ENCODE data around the gene COX10.

The COX10 gene

GRCh38 chr17:14144508-14144907 lies 75.2 kb downstream of the COX10 start:
- H3K4me3 ChIP-seq (ENCODE audit: severe bottlenecking): no peak overlapping the region
- no peaks in the 10 kb centered on the region for H3K27me3 ChIP-seq (ENCODE audit: insufficient read depth, poor library complexity, severe bottlenecking)
- H3K9me3 ChIP-seq (ENCODE audit: severe bottlenecking): no peaks in the 10 kb centered on the region
- ATAC-seq (ENCODE audit: low read depth) (no peak), DNase-seq (ENCODE audit: low spot score) (no peak)
- TF ChIP-seq CTCF (IDR thresholded peaks at IDR 0.05; ENCODE audit: poor library complexity, severe bottlenecking): no peak
- no peak overlapping the region for H3K27ac ChIP-seq (ENCODE audit: poor library complexity, severe bottlenecking)
- H3K4me1 ChIP-seq (ENCODE audit: insufficient read depth, poor library complexity, severe bottlenecking): no peaks in the 10 kb centered on the region
- no peaks in the 10 kb centered on the region for H3K36me3 ChIP-seq (ENCODE audit: low read depth)

GRCh38 chr17:14149751-14150150 lies 80.4 kb downstream of the COX10 start:
- Histone ChIP-seq H3K27ac (ENCODE audit: poor library complexity, severe bottlenecking) (no peak overlapping the region), H3K4me1 (ENCODE audit: insufficient read depth, poor library complexity, severe bottlenecking) (no peaks in the 10 kb centered on the region), H3K4me3 (ENCODE audit: severe bottlenecking) (no peak overlapping the region), H3K9me3 (ENCODE audit: severe bottlenecking) (no peaks in the 10 kb centered on the region), H3K27me3 (ENCODE audit: insufficient read depth, poor library complexity, severe bottlenecking) (no peaks in the 10 kb centered on the region), H3K36me3 (ENCODE audit: low read depth) (no peaks in the 10 kb centered on the region)
- no peak for TF ChIP-seq CTCF (IDR thresholded peaks at IDR 0.05; ENCODE audit: poor library complexity, severe bottlenecking)
- no peak for DNase-seq (ENCODE audit: low spot score)
- ATAC-seq (ENCODE audit: low read depth): no peak

- no peak overlapping the region for H3K4me3 ChIP-seq (ENCODE audit: severe bottlenecking)
- no peak for TF ChIP-seq CTCF (IDR thresholded peaks at IDR 0.05; ENCODE audit: poor library complexity, severe bottlenecking)
- DNase-seq (ENCODE audit: low spot score) (no peak), ATAC-seq (ENCODE audit: low read depth) (no peak)
- H3K4me1 ChIP-seq (ENCODE audit: insufficient read depth, poor library complexity, severe bottlenecking): no peaks in the 10 kb centered on the region
- H3K27me3 ChIP-seq (ENCODE audit: insufficient read depth, poor library complexity, severe bottlenecking): no peaks in the 10 kb centered on the region
- no peak overlapping the region for H3K27ac ChIP-seq (ENCODE audit: poor library complexity, severe bottlenecking)
- H3K36me3 ChIP-seq (ENCODE audit: low read depth): no peaks in the 10 kb centered on the region
- H3K9me3 ChIP-seq (ENCODE audit: severe bottlenecking): no peaks in the 10 kb centered on the region
Observed at GRCh38 chr17:14150619-14151018, 81.3 kb downstream of the COX10 start.

GRCh38 chr17:14152721-14153120 lies 83.4 kb downstream of the COX10 start:
- Histone ChIP-seq H3K4me3 (ENCODE audit: severe bottlenecking) (no peak overlapping the region), H3K9me3 (ENCODE audit: severe bottlenecking) (no peaks in the 10 kb centered on the region), H3K27me3 (ENCODE audit: insufficient read depth, poor library complexity, severe bottlenecking) (no peaks in the 10 kb centered on the region), H3K4me1 (ENCODE audit: insufficient read depth, poor library complexity, severe bottlenecking) (no peaks in the 10 kb centered on the region), H3K27ac (ENCODE audit: poor library complexity, severe bottlenecking) (no peak overlapping the region), H3K36me3 (ENCODE audit: low read depth) (no peaks in the 10 kb centered on the region)
- TF ChIP-seq CTCF (IDR thresholded peaks at IDR 0.05; ENCODE audit: poor library complexity, severe bottlenecking): no peak
- DNase-seq (ENCODE audit: low spot score): no peak
- no peak for ATAC-seq (ENCODE audit: low read depth)

GRCh38 chr17:14153374-14153773 lies 84.1 kb downstream of the COX10 start:
- no peak for TF ChIP-seq CTCF (IDR thresholded peaks at IDR 0.05; ENCODE audit: poor library complexity, severe bottlenecking)
- Histone ChIP-seq H3K9me3 (ENCODE audit: severe bottlenecking) (no peaks in the 10 kb centered on the region), H3K27ac (ENCODE audit: poor library complexity, severe bottlenecking) (no peak overlapping the region), H3K4me3 (ENCODE audit: severe bottlenecking) (no peak overlapping the region), H3K27me3 (ENCODE audit: insufficient read depth, poor library complexity, severe bottlenecking) (no peaks in the 10 kb centered on the region), H3K36me3 (ENCODE audit: low read depth) (no peaks in the 10 kb centered on the region), H3K4me1 (ENCODE audit: insufficient read depth, poor library complexity, severe bottlenecking) (no peaks in the 10 kb centered on the region)
- DNase-seq (ENCODE audit: low spot score): no peak
- ATAC-seq (ENCODE audit: low read depth): no peak

Measured in RWPE2 (cell line).